ENCODE results near the gene FASTK. TPM values are rescaled to one million over a fixed set of nuclear protein-coding genes. Genes with fewer than 3 reads are reported as not detected.

Gene FASTK
- total RNA-seq, 1 donor from 2014 or later, result 68.0 TPM

- no peaks in the 10 kb centered on the region for H3K9me3 Mint-ChIP-seq (ENCODE audit: unreplicated experiment)
- peaks cover 13% of the 10 kb centered on the region for H3K4me1 Mint-ChIP-seq (ENCODE audit: unreplicated experiment)
- no peak overlapping the region for H3K4me3 Mint-ChIP-seq (ENCODE audit: unreplicated experiment)
- H3K27me3 Mint-ChIP-seq (ENCODE audit: unreplicated experiment), result peaks cover 7% of the 10 kb centered on the region
- peaks cover 21% of the 10 kb centered on the region for H3K36me3 Mint-ChIP-seq (ENCODE audit: low read depth, unreplicated experiment)
- DNase-seq (ENCODE audit: low spot score), result no peak
- H3K27ac Mint-ChIP-seq (ENCODE audit: unreplicated experiment), result no peak overlapping the region
- no peak for TF ChIP-seq CTCF (IDR thresholded peaks at IDR 0.05; ENCODE audit: unreplicated experiment)
These were observed 15.6 kb downstream of the FASTK start for GRCh38 chr7:151064993-151065392.

- H3K36me3 Mint-ChIP-seq (ENCODE audit: low read depth, unreplicated experiment), result peaks cover 21% of the 10 kb centered on the region
- no peak for TF ChIP-seq CTCF (IDR thresholded peaks at IDR 0.05; ENCODE audit: unreplicated experiment)
- H3K4me1 Mint-ChIP-seq (ENCODE audit: unreplicated experiment), result peaks cover 13% of the 10 kb centered on the region
- H3K4me3 Mint-ChIP-seq (ENCODE audit: unreplicated experiment), result no peak overlapping the region
- no peaks in the 10 kb centered on the region for H3K9me3 Mint-ChIP-seq (ENCODE audit: unreplicated experiment)
- H3K27me3 Mint-ChIP-seq (ENCODE audit: unreplicated experiment), result peaks cover 7% of the 10 kb centered on the region
- no peak for DNase-seq (ENCODE audit: low spot score)
- H3K27ac Mint-ChIP-seq (ENCODE audit: unreplicated experiment), result no peak overlapping the region
These were observed 16.2 kb downstream of the FASTK start for GRCh38 chr7:151064454-151064853.

GRCh38 chr7:151063212-151063561 is 17.4 kb downstream of the FASTK start:
- Mint-ChIP-seq H3K27me3 (ENCODE audit: unreplicated experiment) (peaks cover 7% of the 10 kb centered on the region), H3K36me3 (ENCODE audit: low read depth, unreplicated experiment) (peaks cover 17% of the 10 kb centered on the region), H3K4me3 (ENCODE audit: unreplicated experiment) (no peak overlapping the region), H3K27ac (ENCODE audit: unreplicated experiment) (no peak overlapping the region), H3K9me3 (ENCODE audit: unreplicated experiment) (no peaks in the 10 kb centered on the region), H3K4me1 (ENCODE audit: unreplicated experiment) (peaks cover 20% of the 10 kb centered on the region)
- TF ChIP-seq CTCF (IDR thresholded peaks at IDR 0.05; ENCODE audit: unreplicated experiment), result no peak
- no peak for DNase-seq (ENCODE audit: low spot score)

- peak; percentile 67 for DNase-seq (ENCODE audit: low spot score)
- Mint-ChIP-seq H3K27me3 (ENCODE audit: unreplicated experiment) (peaks cover 5% of the 10 kb centered on the region), H3K9me3 (ENCODE audit: unreplicated experiment) (no peaks in the 10 kb centered on the region), H3K36me3 (ENCODE audit: low read depth, unreplicated experiment) (peaks cover 12% of the 10 kb centered on the region), H3K4me3 (ENCODE audit: unreplicated experiment) (no peak overlapping the region), H3K4me1 (ENCODE audit: unreplicated experiment) (peaks cover 20% of the 10 kb centered on the region), H3K27ac (ENCODE audit: unreplicated experiment) (no peak overlapping the region)
- TF ChIP-seq CTCF (IDR thresholded peaks at IDR 0.05; ENCODE audit: unreplicated experiment), result no peak
These were observed 18.0 kb downstream of the FASTK start for GRCh38 chr7:151062399-151063211.

GRCh38 chr7:151062111-151062398 is 18.6 kb downstream of the FASTK start:
- peaks cover 8% of the 10 kb centered on the region for H3K36me3 Mint-ChIP-seq (ENCODE audit: low read depth, unreplicated experiment)
- H3K27ac Mint-ChIP-seq (ENCODE audit: unreplicated experiment), result no peak overlapping the region

More at GRCh38 chr7:151062111-151062398, 18.6 kb downstream of the FASTK start:
- no peaks in the 10 kb centered on the region for H3K9me3 Mint-ChIP-seq (ENCODE audit: unreplicated experiment)
- DNase-seq (ENCODE audit: low spot score), result no peak
- TF ChIP-seq CTCF (IDR thresholded peaks at IDR 0.05; ENCODE audit: unreplicated experiment), result no peak
- peaks cover 10% of the 10 kb centered on the region for H3K27me3 Mint-ChIP-seq (ENCODE audit: unreplicated experiment)
- H3K4me1 Mint-ChIP-seq (ENCODE audit: unreplicated experiment), result peaks cover 25% of the 10 kb centered on the region
- H3K4me3 Mint-ChIP-seq (ENCODE audit: unreplicated experiment), result peak overlapping the region; percentile 85
